ENCODE results near the gene GSK3B. TPM values are rescaled to one million over a fixed set of nuclear protein-coding genes. Genes with fewer than 3 reads are reported as not detected.
"Not testable (repeated sequence)": the region's sequence is repeated elsewhere in the genome, so short reads cannot be mapped to it uniquely, and the experiment has no call there.

The GSK3B gene
- total and polyA plus RNA-seq, 8 donors: 6.2 to 59.1 (median 15.6) TPM

GRCh38 chr3:120057029-120057428 is 37.2 kb downstream of the GSK3B start:
- intact Hi-C loops (cut with DNase I; ENCODE audit: low total_unique reads): no loop called here
- TF ChIP-seq EP300 (IDR thresholded peaks at IDR 0.05): no peak
- no peak for TF ChIP-seq POLR2AphosphoS5 (IDR thresholded peaks at IDR 0.05)
- no peak for TF ChIP-seq CTCF (IDR thresholded peaks at IDR 0.05)
- TF ChIP-seq POLR2A (IDR thresholded peaks at IDR 0.05): no peak
- no peaks in the 10 kb centered on the region for H3K36me3 ChIP-seq
- WGBS, 5 donors: 95 to 97% (median 95%) methylated on average over 7 of the region's 7 CpGs
- no peaks in the 10 kb centered on the region for H3K9me3 ChIP-seq
- H3K27me3 ChIP-seq: no peaks in the 10 kb centered on the region
- DNase-seq: no peak
- peaks cover 0 to 40% (median 21%) of the 10 kb centered on the region in 4 donors for H3K4me1 ChIP-seq
- H3K27ac ChIP-seq: no peak overlapping the region
- no peak overlapping the region for H3K4me3 ChIP-seq

GRCh38 chr3:120053647-120054046 is 40.6 kb downstream of the GSK3B start:
- H3K36me3 ChIP-seq; intact Hi-C loops (cut with DNase I; ENCODE audit: low total_unique reads); H3K9me3 ChIP-seq; DNase-seq; H3K4me3 ChIP-seq; H3K27me3 ChIP-seq; H3K27ac ChIP-seq: not testable (repeated sequence)
- WGBS, 5 donors: 94 to 98% (median 96%) methylated on average over 7 of the region's 7 CpGs
- H3K4me1 ChIP-seq: peaks cover 3 to 57% (median 37%) of the 10 kb centered on the region in 4 donors

GRCh38 chr3:120052677-120053076 is 41.6 kb downstream of the GSK3B start:
- H3K27ac ChIP-seq: no peak overlapping the region
- TF ChIP-seq EP300 (IDR thresholded peaks at IDR 0.05): no peak
- intact Hi-C loops (cut with DNase I; ENCODE audit: low total_unique reads): no loop called here
- H3K27me3 ChIP-seq: no peaks in the 10 kb centered on the region
- no peak for DNase-seq
- no peaks in the 10 kb centered on the region for H3K9me3 ChIP-seq
- H3K4me1 ChIP-seq: peaks cover 3 to 65% (median 41%) of the 10 kb centered on the region in 4 donors
- no peaks in the 10 kb centered on the region for H3K36me3 ChIP-seq
- 80 to 86% (median 80%) methylated on average over 3 of the region's 3 CpGs for WGBS, 5 donors
- no peak overlapping the region for H3K4me3 ChIP-seq

- Histone ChIP-seq H3K9me3 (no peaks in the 10 kb centered on the region), H3K36me3 (no peaks in the 10 kb centered on the region), H3K27ac (no peak overlapping the region), H3K4me1 (peaks cover 3 to 67% (median 41%) of the 10 kb centered on the region in 4 donors), H3K27me3 (no peaks in the 10 kb centered on the region), H3K4me3 (no peak overlapping the region)
- TF ChIP-seq CTCF (IDR thresholded peaks at IDR 0.05): no peak
- TF ChIP-seq EP300 (IDR thresholded peaks at IDR 0.05): no peak
- no peak for TF ChIP-seq POLR2AphosphoS5 (IDR thresholded peaks at IDR 0.05)
- TF ChIP-seq POLR2A (IDR thresholded peaks at IDR 0.05): no peak
- DNase-seq: no peak
- 30 to 43% (median 40%) methylated on average over 2 of the region's 2 CpGs for WGBS, 5 donors
- intact Hi-C loops (cut with DNase I; ENCODE audit: low total_unique reads): no loop called here
Measured at GRCh38 chr3:120052225-120052624, 42.0 kb downstream of the GSK3B start.

GRCh38 chr3:120051570-120051969 is 42.7 kb downstream of the GSK3B start:
- H3K9me3 ChIP-seq; H3K27me3 ChIP-seq; intact Hi-C loops (cut with DNase I; ENCODE audit: low total_unique reads); DNase-seq; H3K4me3 ChIP-seq; H3K36me3 ChIP-seq; H3K27ac ChIP-seq: not testable (repeated sequence)
- WGBS, 5 donors: 35 to 81% (median 46%) methylated on average over 5 of the region's 5 CpGs
- H3K4me1 ChIP-seq: peaks cover 3 to 67% (median 41%) of the 10 kb centered on the region in 4 donors

- H3K4me3 ChIP-seq: no peak overlapping the region
- H3K27ac ChIP-seq: no peak overlapping the region
- H3K27me3 ChIP-seq: no peaks in the 10 kb centered on the region
- no peak for TF ChIP-seq CTCF (IDR thresholded peaks at IDR 0.05)
- no peak for TF ChIP-seq POLR2AphosphoS5 (IDR thresholded peaks at IDR 0.05)
- TF ChIP-seq EP300 (IDR thresholded peaks at IDR 0.05): no peak
- no peak for TF ChIP-seq POLR2A (IDR thresholded peaks at IDR 0.05)
- intact Hi-C loops (cut with DNase I; ENCODE audit: low total_unique reads): no loop called here
- 80 to 91% (median 84%) methylated on average over 4 of the region's 4 CpGs for WGBS, 5 donors
- H3K36me3 ChIP-seq: no peaks in the 10 kb centered on the region
- peaks cover 3 to 17% (median 10%) of the 10 kb centered on the region in 4 donors for H3K9me3 ChIP-seq
- DNase-seq: no peak
- peaks cover 3 to 62% (median 41%) of the 10 kb centered on the region in 4 donors for H3K4me1 ChIP-seq
Measured at GRCh38 chr3:120049881-120050539, 44.2 kb downstream of the GSK3B start.

Measured in stomach (tissue), 9 donors.